GM12873 (cell line): ENCODE data around the gene PIGM.

Source experiments
- TF ChIP-seq, protein P1 (sequence below): IDR thresholded peaks from 2 replicates; pipeline ENCODE4 v1.5.1; 2012; ENCODE audit warnings: low read depth, mild to moderate bottlenecking, moderate library complexity, low read length, control low read depth; ENCODE audit not compliant: insufficient read depth; ENCODE audit errors: missing control alignments

PIGM gene

DNA sequence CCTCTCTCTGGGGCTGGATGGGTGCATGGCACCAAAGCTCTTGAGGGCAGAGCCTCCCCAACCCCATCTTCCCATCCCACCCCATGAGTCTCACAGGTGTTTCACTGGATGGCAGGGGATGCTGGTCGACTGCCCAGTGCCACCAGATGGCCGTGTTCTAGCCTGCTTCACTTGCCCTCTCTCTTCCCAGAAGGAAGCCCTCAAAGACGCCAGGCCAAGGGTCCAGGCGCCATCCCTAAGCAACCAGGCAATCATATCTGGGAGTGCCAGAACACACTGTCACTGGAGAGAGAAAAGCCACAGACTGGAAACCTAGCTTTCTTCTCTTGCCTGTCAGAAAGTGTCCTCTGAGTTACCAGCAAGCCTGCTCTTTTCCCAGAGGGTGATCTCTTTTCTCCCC lies 26.7 kb downstream of the PIGM start:
- TF ChIP-seq, protein P1, sequence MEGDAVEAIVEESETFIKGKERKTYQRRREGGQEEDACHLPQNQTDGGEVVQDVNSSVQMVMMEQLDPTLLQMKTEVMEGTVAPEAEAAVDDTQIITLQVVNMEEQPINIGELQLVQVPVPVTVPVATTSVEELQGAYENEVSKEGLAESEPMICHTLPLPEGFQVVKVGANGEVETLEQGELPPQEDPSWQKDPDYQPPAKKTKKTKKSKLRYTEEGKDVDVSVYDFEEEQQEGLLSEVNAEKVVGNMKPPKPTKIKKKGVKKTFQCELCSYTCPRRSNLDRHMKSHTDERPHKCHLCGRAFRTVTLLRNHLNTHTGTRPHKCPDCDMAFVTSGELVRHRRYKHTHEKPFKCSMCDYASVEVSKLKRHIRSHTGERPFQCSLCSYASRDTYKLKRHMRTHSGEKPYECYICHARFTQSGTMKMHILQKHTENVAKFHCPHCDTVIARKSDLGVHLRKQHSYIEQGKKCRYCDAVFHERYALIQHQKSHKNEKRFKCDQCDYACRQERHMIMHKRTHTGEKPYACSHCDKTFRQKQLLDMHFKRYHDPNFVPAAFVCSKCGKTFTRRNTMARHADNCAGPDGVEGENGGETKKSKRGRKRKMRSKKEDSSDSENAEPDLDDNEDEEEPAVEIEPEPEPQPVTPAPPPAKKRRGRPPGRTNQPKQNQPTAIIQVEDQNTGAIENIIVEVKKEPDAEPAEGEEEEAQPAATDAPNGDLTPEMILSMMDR, result no peak

DNA sequence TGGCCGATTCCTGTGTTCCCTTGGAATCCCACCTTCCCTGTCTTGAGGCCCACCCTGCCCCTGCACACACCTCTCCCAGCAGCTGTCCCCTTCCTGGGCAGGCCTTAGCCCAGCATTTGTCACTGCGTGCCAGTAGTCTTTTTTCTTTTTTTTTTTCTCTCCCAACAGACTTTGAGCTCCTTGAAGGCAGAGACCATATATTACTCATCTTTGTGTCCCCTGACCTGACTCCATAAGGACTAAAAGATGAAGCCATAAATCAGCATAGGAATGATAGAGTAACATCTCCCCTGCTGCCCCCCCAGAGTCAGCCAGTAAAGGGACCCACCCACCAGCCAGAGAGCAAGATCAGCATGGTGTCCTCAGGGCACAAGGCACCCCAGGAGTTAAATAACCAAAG lies 27.4 kb downstream of the PIGM start:
- TF ChIP-seq, protein P1, result no peak

DNA sequence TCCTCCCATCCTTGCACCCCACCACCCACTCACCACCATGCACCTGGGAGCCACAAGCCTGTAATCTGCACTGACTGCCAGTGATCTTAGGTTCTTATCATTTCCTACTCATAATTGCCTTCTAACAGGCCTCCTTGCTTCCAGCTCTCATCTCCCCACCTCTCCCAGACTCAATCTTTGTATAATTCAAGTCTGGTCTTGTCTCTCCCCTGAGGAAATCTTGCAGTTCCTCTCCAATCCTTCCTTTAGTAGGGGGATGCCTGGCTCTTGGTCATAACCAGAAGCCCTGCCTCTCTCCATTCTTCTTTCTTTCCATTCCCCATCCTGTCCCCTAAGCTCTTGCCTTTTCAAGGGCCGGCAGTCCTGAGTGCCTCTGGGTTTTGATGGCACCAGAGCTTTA lies 27.8 kb downstream of the PIGM start:
- TF ChIP-seq, protein P1, result no peak

DNA sequence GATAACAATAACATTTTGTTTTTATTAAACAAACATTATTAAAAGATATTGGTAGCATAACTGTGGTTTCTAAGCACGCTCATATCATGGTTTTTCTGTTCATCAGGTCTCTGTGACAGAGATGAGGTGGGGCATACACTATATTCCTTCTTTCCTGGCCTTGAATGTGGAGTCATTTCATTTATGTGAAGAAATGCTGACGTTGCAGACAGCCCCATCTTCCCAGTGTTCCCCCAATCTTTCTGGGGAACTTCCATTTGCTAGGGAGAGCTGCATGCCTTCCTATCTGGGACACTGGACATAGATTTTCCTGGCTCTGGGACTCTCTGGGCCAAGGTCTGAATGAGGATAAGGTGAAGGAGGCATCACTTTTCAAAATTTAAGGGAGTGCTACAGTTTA lies 30.4 kb downstream of the PIGM start:
- TF ChIP-seq, protein P1, result no peak

DNA sequence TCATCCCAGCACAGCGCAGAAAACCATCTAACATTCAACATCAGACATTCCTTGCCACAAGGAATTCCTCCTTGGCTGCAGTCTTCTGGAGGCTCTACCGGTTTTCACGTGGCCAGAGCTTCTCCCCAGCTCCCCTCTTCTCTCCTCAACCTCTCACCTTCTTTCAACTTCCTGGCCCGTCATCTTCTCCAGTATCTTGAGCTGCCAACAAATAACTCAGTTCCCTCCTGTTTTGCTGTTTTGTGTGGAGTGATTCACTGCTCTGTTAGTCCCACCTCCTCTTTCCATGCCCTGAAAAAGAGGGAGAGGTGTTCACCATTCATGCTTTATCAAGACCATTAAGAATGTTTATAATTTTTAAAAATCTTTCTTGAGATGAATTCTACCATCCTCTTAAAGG lies 32.6 kb downstream of the PIGM start:
- TF ChIP-seq, protein P1, result no peak

DNA sequence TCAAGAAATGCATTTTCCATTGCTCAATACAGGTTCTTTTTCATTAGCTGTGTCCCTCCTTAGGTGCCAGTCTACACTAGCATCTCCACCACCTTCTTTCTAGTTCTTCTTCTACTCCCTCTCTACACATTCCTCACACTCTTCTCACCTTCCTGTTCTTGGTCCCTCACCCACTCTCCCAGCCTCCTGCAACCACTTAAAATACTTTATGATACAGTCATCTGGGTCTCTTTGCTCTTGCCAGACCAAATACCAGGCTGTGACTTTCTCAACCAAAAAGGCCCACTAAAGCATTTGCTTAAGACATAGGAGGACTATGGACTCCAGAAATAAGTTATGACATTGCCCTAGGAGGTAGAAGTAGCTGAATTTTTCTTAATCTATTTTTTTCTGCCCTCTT lies 35.1 kb downstream of the PIGM start:
- TF ChIP-seq, protein P1, result no peak

DNA sequence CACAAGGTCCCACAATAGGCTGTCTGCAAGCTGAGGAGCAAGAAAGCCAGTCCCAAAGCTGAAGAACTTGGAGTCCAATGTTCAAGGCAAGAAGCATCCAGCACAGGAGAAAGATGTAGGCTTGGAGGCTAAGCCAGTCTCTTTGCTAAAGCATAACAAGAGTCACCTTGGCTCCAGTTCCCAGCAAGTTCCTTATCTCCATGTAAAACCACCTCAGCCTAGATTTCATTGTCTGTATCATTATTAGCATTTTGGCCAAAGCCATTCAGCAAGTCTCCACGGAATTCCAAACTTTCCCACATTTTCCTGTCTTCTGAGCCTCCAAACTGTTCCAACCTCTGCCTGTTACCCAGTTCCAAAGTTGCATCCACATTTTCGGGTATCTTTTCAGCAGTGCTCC lies 36.9 kb downstream of the PIGM start:
- TF ChIP-seq, protein P1, result no peak

DNA sequence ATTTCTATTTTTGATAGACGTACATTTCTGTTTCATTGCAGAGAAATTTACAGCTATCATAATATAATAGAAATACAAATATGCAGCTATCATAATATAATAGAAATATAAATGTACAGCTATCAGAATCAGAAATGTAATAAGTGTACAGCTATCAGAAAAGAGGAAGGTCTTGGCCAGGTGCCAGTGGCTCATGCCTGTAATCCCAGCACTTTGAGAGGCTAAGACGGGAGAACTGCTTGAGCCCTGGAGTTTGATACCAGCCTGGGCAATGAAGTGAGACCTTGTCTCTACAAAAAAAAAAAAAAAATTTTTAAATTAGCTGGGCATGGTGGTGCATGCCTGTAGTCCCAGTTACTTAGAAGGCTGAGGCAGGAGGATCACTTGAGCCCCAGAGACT lies 37.9 kb downstream of the PIGM start:
- TF ChIP-seq, protein P1, result no peak
